22Rv1 (cell line): ENCODE data around the gene ZNF280C.
A peak's percentile ranks its signal among the peaks of the same experiment; 100 is the strongest.

Experiments used
- H3K27ac ChIP-seq: fragments of 450-650 bp; 2 replicates; pipeline ENCODE4 v1.5.1; 2017
- CTCF ChIP-seq: fragments of 450-650 bp; IDR thresholded peaks from 2 replicates; pipeline ENCODE4 v1.5.1; 2017; ENCODE audit warnings: mild to moderate bottlenecking
- ZFX ChIP-seq: fragments of 450-650 bp; IDR thresholded peaks from 2 replicates; pipeline ENCODE4 v1.6.1; 2017; ENCODE audit warnings: antibody characterized with exemption, borderline replicate concordance

Gene ZNF280C

GRCh38 chrX:130166503-130166777 lies 102.3 kb downstream of the ZNF280C start:
- peak overlapping the region; percentile 87 for H3K27ac ChIP-seq
- TF ChIP-seq ZFX (no peak), CTCF (no peak)

- H3K27ac ChIP-seq = peak within 1 kb of the TSS; percentile 87
- TF ChIP-seq ZFX (no peak), CTCF (no peak)
Measured at GRCh38 chrX:130165703-130166502, 102.8 kb downstream of the ZNF280C start, which contains the start of gene AIFM1. Gene AIFM1, minus strand, starts transcription at chrX:130165841. Its CDS starts 185 bp downstream, at chrX:130165656.

GRCh38 chrX:130165181-130165702 lies 103.5 kb downstream of the ZNF280C start:
- TF ChIP-seq CTCF = no peak
- TF ChIP-seq ZFX = no peak
- peak overlapping the region; percentile 87 for H3K27ac ChIP-seq

GRCh38 chrX:130163398-130163797 lies 105.3 kb downstream of the ZNF280C start:
- TF ChIP-seq ZFX (no peak), CTCF (no peak)
- no peak overlapping the region for H3K27ac ChIP-seq

- H3K27ac ChIP-seq = no peak overlapping the region
- no peak for TF ChIP-seq ZFX
- no peak for TF ChIP-seq CTCF
Measured at GRCh38 chrX:130162094-130162735, 106.5 kb downstream of the ZNF280C start.

- TF ChIP-seq ZFX (no peak), CTCF (no peak)
Measured at GRCh38 chrX:130159776-130160175, 108.9 kb downstream of the ZNF280C start.

GRCh38 chrX:130158311-130158710 lies 110.4 kb downstream of the ZNF280C start:
- no peak overlapping the region for H3K27ac ChIP-seq
- no peak for TF ChIP-seq ZFX

More at GRCh38 chrX:130159776-130160175, 108.9 kb downstream of the ZNF280C start:
- peak overlapping the region; percentile 48 for H3K27ac ChIP-seq

- no peak overlapping the region for H3K27ac ChIP-seq
- TF ChIP-seq ZFX = no peak
Measured at GRCh38 chrX:130155564-130155963, 113.1 kb downstream of the ZNF280C start.
